NB4 (cell line): ENCODE results near the gene C1orf50.

Source experiments
- CTCF ChIP-seq: IDR thresholded peaks from one replicate; pipeline ENCODE4 v1.5.1; 2012; ENCODE audit warnings: low read depth, low read length
- MAX ChIP-seq: IDR thresholded peaks from 2 replicates; pipeline ENCODE4 v1.6.1; 2011; ENCODE audit warnings: low read depth, low read length
- MYC ChIP-seq: IDR thresholded peaks from 2 replicates; pipeline ENCODE4 v1.6.1; 2011; ENCODE audit warnings: low read depth, low read length
- POLR2A ChIP-seq: IDR thresholded peaks from 2 replicates; pipeline ENCODE4 v1.6.1; 2011; ENCODE audit warnings: mild to moderate bottlenecking; ENCODE audit not compliant: insufficient read length; ENCODE audit errors: extremely low read depth

GRCh38 chr1:42746436-42747105 is 20.5 kb upstream of the C1orf50 start:
- TF ChIP-seq POLR2A (no peak), CTCF (no peak), MYC (no peak), MAX (no peak)
